HG03097 (cell line): ENCODE measurements around the gene KCNQ4.

Experiments
- ATAC-seq: cut with Tn5 transposase; IDR thresholded peaks from one replicate; pipeline ENCODE4 v1.9.1; 2021; ENCODE audit not compliant: unreplicated experiment, low FRiP score

Gene KCNQ4

DNA sequence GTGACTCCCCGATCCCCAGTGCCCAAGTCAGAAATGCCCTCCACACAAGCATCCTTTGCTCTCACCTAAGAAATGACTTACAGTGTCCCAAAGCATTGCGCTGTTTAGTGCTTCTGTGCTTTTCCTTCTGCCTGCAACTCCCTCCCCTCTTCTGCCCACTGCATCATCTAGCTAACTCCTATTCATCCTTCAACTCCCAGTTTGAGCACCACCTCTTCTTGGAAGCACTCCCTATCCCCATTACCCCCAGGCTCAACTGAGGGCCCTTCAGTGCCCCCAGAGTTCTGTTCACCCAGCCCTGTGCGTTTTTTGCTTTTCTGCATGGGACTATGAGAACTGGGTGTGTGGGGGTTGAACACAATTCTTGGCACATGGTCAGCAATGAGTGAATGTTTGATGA is 10.0 kb downstream of the KCNQ4 start:
- ATAC-seq, result no peak

DNA sequence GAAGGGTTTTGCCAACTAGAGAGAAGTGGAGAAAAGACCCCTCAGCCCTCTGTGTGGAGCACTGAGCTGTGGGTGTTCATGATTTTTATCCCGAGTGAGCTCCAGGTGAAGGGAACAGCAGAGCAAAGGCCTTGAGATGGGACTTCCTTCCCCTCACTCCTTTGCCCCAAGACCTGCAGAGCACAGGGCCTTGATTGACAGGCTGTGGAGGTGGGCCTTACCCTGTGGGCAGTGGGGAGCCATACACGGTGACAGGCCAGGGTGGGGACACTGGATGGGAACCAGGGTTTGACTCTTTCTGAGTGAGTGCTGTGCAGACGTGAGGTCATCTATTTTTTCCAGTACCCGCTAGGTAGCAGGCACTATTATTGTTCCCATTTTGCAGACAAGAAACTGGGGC is 10.5 kb downstream of the KCNQ4 start:
- ATAC-seq, result no peak

DNA sequence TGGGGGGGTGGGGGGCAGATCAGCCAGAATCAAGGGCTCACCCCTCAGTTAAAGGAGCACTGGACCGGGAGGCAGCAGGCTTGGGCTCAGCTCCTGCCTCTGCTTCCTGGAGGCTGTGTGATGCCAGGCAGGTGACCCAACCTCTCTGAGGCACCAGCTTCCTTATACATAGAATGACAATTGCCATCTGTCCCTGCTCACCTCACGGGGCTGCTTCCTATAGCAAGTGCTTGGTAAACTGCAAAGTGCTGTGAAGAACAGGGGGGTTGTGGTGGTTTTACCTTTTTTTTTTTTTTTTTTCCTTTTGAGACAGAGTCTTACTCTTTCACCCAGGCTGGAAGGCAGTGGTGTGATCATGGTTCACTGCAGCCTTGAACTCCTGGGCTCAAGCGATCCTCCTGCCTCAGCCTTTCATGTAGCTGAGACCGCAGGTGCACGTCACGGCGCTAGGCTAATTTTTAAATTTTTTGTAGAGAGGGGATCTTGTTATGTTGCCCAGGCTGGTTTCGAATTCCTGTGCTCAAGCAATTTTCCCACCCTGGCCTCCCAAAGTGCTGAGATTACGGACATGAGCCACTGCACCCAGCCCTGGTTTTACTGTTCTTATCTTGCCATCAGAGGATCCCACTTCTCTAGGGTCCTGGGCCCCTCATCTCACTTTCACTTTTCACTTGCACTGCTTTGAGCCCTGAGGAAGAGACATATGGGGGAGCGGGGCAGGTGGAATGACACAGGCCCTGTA is 11.6 kb downstream of the KCNQ4 start:
- no peak for ATAC-seq

DNA sequence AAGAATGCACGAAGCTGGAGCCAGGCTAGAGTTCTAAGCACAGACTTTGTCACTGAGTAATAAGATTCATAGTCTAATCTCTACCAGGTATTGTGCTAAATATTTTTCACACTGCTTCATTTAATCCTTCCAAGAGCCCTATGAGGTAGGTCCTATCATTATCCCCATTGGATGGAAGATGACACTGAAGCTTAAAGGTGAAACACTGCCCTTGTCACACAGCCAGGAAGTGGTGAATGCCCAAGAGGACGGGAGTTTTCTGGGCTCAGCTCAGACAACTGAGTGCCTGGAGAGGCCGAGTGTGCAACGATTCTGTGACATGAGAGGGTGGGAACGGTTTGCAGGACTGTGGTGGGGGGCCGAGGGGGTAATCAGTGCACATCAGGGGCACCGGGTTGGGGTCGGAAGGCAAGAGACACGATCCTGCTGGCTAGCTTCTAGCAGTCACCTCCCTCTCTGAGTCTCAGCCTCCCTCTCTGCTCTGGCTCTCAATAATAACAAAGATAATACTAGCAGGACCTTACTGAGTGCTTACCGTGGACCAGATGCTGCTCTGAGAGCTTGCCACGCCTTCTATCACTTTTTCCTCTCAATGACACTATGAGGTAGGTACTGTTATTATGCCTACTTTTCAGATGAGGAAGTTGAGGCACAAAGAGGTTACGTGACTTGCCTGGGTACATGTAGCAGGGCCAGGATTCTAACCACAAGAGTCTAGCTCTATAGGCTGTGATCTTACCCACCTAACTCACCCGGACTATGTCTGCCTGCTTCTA is 12.4 kb downstream of the KCNQ4 start:
- ATAC-seq, result no peak

DNA sequence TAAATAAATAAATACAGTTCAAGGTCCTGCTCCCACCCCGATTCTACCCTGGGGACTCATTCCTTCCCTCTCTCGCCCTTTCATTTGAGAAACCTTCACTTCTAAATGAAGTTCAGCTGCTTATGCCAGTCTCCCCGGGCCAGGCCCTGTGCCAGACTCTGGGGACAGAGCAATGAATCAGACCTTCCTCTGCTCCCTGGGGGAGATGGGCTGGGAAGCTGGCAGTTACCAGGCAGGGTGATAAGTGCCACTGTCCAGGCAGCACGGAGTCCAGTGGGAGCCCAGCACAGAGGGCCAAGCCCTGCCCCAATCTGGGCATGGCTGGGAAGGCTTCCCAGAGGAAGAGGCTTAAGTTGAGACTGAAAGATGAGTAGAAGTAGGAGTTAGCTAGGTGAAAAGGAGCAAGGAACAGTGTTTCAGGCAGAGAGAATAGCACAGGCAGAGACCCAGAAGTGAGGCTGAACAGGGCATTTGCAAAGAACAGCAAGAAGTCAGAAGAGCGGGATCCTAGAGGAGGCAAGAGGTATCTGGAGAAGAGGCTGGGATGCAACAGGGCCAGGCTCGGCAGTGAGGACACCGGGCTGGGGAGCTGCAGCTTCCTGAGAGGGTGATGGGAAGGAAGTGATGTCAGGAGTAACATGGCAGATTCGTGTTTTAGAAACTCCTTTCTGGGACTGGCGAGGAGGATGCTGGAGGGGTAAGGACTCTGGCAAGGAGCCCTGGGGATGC is 13.5 kb downstream of the KCNQ4 start:
- no peak for ATAC-seq

DNA sequence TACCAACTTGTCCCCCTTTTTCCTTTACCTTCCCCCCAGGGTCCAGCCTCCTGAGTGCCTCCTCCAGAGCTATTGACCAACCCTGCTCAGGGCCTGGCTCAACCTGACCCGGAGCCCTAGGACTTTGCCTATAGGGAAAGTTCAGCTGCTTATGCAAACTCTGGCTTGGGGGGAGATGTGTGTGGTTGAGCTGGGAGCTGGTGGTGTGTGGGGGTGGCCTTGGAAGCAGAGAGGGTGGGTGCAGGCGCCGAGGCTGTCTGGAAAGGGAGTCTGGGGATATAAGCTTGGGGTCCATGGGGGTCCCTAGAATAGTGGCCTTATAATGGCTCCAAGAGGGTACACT is 14.1 kb downstream of the KCNQ4 start:
- no peak for ATAC-seq

DNA sequence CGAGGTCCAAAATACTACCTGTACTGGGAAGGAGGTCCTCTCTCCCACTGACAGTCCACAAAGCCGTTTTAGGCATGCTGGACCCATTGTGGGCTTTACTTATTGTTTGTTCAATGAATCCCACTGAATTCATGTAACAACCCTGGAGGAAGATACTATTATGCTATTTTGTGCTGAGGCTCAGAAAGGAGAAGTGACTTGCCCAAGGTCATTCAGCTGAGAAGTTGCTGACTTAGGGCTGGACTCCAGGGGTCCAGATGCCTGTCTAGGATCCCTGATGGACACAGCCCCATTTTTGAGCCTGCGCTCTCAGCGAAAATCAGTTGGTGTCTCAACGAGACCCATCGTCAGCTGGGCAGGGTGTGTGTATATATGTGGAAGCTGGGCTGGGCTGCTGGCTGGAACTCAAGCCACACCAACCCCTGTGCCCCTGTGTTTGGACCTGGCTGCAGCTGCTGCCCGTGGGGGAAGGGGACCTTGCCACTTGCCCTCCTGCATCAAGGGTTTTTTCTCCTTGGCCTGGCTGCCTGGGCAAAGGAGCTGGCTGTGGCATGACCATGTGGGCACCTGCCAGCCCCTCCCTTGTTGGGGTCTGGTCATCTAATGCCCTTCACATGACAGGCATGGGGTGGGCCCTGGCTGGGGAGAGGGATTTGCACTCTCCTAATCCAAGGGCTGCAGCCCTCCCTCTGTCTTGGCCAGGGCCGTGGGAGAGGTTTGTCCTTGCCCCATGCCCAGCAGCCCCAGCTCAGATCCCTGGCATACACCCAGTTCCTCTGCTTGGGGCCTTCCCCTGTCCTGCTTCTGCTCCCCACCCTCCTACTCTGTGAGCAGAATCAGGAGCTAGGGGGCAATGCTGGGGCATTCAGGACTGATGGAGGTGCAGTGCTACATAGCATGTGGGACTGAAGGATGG is 15.0 kb downstream of the KCNQ4 start:
- no peak for ATAC-seq

DNA sequence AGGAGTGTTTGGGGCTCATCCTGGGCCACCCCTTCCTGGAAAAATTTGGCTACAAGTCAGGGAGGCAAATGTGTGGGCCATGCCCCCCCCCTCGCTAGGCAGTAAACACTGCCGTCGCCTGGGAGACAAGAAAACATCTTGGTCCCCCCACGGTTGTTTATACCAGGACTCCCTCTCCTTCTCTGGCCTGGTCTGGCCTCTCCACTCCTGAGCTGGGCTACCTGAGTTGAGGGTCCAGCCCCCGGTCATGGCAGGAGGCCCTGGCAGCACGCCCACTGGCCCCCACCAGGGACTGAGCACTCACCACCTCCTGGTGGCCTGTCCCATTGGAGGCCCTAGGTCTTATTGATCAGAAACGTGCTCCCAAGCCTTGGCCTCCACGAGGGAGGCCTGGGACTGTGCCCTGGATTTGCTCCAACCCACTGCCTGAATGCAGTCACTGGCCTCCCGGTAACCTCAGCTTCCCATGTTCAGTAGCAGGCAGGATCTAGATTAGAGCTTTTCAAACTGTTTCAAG is 15.8 kb downstream of the KCNQ4 start:
- ATAC-seq, result no peak

DNA sequence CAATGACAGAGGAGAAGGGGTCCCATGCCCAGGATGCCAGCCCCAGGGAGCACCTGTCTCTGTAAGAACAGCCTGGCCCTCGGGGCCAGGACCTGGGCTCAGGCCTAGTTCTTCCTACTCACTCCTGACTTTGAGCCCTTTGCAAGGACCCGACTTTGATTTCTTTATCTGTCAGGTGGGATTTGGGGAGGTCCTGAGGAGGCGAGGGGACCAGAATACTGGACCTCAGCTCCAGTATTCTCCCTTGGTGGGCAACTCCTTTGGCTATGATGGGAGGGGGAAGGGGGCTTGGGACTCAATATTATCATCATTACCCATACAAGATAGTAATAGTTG is 18.1 kb downstream of the KCNQ4 start:
- ATAC-seq, result no peak

DNA sequence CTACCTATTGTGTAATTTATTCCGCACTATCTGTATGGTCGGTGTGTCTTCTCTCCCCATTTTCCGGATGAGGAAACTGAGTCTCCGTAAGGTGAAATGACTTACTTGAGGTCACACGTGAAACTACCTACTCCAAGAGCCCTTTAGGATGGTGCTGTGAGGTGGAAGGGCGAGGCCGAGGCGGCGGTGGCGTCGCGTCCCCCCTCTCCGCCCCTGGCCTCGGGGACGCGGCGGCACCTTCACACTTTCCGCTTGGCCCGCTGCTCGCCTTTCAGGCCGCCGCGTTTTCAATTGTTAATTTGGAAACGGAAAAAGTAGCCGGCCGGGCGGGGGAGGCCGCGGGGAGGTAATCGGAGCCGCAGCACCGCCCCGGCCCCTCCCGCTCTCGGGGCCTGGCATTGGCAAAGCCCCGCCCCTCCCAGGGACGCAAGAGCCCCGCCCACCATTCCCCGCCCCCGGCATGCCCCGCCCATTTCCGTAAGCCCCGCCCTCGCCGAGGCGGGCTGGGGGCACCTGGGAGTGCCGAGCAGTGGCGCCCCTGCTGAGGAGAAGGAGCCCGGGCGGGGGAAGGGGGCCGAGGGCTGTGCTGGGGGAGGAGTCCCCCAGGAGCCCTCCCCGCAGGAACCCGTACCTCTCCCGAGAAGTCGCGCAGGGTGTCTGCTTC is 18.6 kb downstream of the KCNQ4 start:
- no peak for ATAC-seq

DNA sequence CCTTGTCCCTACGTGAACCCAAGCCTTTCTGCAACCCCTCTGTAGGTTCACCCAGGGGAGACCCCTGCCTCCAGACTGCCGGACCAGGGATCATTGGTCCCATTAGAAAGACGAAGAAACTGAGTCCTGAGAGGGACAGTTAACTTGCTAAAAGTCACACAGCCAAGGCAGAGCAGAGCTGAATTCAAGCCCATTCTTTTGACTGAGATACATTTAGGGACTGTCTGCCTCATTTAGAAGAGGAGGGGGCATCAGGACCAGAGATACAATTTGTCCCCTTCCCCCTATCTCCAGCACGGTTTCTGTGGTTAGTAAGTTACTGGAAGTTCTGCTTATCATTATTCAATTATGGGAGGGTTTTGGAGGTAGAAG is 19.1 kb downstream of the KCNQ4 start:
- no peak for ATAC-seq

DNA sequence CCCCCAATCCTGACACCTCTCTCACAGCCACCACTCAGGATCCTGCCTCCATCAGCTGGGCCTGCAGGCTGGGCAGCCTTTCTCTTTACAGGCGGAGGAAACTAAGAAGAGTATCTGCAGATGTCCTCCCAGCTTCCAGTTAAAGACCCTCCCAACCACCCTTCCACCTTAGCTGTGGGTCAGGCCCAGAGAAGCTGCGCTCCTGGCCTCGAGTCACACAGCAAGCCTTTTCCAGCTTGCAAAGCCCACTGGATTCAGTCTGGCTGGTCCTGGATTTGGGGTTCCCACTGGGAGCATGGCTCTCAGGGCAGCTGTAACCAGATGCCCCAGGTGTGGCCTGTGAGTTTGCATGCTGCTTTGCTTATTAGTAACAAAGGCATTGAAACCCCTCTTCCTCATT is 19.9 kb downstream of the KCNQ4 start:
- no peak for ATAC-seq

DNA sequence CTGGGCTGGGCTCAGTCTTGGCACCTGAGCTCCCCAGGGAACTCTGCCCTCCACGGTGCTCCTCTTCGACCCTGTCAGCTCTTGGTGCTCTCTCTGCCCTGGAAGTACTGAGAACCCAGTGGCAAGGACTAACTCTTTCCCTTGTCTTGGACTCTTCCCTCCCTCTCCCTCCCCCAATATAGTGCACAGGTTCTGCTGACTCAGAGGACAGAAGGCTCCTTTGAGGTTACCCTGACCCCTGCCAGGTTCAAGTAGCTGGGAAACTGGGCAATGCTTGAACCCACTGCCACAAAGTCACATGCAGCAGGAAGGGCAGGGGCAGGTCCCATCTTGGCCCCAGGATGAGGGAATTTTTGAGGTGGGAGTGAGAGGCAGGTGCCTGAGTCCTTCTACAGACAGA is 20.3 kb downstream of the KCNQ4 start:
- no peak for ATAC-seq

DNA sequence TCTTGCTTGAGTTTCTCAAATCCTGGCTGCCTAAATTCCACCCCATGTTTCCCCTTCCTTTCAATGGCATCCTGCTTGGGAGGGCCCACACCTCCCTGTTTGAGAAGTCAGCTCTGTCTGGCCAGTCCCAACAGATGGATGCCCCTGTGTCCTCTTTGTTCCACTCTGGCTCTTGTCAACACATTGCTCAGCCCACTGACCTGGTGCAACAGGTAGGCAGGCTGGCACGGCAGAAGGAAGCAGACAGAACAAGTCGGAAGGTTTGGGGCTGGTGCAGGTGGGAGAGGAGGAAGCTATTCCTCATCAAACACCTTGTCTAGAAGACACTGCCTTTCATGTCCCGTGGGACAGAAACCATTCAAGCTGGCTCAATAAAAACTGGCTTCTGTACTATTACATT is 22.7 kb downstream of the KCNQ4 start:
- no peak for ATAC-seq

DNA sequence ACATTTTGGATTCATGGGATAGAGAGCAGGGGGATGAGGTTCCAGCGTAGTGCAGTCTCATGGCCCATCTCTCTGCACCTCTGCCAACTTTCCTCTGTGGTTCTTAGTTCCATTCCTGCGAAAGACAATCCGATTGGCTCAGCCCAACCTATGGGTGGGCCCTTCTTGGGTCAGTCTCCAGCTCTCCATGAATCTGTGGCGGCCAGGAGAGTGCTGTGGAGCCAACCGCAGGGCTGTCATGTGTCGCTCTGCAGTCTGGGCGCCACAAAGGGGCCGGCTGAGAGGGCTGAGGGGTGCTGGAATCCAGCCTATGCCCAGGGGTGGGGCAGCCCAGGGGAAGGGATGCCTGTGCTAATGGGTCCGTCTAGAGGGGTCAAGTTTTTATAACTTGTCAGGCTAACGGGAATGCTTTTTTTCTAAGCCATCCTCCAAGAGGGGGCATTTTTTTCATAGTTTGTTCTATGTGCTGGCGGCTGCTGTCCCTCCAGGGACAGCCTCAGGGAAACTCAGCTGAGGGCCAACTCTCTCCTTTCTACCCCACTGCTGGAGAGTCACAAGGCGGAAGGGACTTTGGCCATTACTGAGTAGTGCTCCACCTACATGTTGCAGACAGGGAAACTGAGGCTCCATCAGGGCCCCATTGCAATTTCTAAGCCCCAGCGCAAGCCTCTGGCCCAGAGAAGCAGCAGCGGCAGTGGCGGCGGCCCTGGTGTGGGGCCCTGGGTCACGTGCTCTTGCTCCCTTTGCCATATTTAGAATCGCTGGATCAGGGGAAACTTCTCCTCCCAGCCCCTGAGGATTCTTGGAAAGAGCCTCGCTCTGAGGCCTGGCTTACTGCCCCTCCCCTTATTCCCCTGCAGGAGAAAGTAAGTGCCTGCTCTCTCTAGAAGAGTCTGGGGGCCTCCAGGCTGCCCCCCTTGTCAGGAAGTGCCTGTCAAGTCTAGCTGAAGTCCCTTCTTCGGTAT is 23.4 kb downstream of the KCNQ4 start:
- no peak for ATAC-seq

DNA sequence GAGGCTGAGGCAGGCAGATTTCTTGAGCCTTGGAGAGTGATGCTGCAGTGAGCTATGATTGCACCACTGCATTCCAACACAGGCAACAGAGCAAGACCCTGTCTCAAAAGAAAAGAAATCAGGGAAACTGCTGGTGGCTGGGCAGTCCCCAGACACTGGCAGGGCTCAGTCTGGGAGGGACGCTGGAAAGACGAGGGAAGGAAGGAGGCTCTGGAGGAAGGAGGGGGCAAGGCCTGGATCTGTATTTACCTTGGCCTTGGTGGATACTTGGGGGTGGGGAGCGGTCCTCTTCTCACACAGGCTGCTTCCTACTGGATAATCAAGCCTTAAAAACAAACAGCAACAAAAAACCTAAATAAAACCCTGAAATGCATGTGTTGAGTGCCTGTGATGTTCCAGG is 24.4 kb downstream of the KCNQ4 start:
- no peak for ATAC-seq

DNA sequence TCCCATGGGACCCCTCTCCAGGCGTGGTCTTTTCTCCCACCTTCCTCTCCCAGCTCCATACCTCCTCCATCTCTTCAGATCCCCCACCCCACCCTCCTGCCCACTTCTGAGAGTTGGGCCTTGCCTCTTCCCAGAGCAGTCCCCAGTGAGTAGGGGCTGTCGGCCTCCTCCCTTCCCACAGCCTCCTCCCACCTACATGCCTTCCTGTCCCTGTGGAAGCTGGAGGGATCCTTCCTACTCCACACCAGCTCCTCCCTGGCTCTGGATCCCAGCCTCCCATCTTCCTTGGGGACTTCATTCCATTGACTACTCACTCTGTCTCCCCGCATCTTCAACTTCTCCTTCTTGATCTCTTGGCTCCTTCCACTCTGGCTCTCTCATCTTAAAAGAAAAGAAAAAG is 24.9 kb downstream of the KCNQ4 start:
- no peak for ATAC-seq

DNA sequence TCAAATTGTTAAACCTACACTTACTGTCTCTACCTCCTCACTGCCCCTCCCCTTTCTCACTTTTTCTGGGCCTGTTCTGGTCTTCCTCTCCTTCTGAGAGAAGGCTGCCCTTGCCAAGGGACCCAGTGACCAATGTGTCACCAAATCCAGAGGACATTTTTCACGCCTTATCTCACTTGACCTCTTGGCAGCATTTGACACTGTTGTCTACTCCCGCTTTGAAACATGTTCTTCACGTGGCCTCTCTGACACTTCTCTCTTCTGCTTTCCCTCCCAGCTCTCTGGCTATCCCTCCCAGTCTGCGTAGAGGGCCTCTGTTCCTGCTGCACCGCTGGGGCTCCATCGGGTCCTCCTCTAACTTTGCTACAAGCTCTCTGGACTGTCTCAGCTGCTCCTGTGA is 25.3 kb downstream of the KCNQ4 start:
- no peak for ATAC-seq

DNA sequence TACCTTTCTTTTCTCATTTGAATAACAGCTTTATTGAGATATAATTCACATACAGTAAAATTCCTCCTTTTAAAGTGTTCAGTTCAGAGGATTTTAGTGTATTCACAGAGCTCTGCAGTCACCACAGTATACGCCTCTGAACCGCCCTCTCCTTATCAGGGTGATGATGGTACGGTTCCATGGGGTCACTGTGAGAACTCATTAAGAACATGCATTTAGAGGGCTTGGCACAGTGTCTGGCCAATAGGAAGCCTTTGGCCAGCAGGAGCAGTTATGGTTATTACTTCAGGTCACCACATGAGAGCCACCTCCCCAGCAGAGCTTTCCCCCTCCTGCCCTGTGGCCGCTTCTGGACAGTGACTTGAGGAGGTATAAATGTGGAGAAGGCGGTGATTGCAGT is 27.3 kb downstream of the KCNQ4 start:
- no peak for ATAC-seq
